SK-N-SH (cell line): ENCODE results near the gene HBA1. TPM values are rescaled to one million over a fixed set of nuclear protein-coding genes. Genes with fewer than 3 reads are reported as not detected.

Source experiments
- CTCF ChIA-PET: fragments of 300-600, 350-600 bp; formaldehyde crosslinking; extraction: SDS; loops from one replicate; lab custom pipeline; 2021; lab: Yijun Ruan, JAX
- POLR2A ChIA-PET: fragments of 350-600 bp; sonication (Branson Sonifier 250); formaldehyde crosslinking; extraction: SDS; loops from one replicate; lab custom pipeline; 2020; ENCODE audit warnings: antibody characterized with exemption, inconsistent platforms; lab: Yijun Ruan, JAX
- DNase-seq: peaks from one replicate; pipeline ENCODE4 v3.0.0; 2012
- H2AFZ ChIP-seq: fragments of 200-600 bp; sonication (generic); 2 replicates; pipeline ENCODE4 v1.8.1; 2016; ENCODE audit warnings: antibody characterized with exemption, mild to moderate bottlenecking, low read depth
- H3F3A ChIP-seq: fragments of 200-600 bp; sonication (generic); replicated peaks from 2 replicates; pipeline ENCODE3; 2016; ENCODE audit warnings: antibody characterized with exemption, mild to moderate bottlenecking; ENCODE audit not compliant: insufficient read depth
- H3K27ac ChIP-seq, 2 experiments: fragments of 200-500 bp in 1 of 2; fragments of 200-600 bp in 1 of 2; sonication (Bioruptor generic) in 1 of 2; sonication (generic), shearing (Covaris generic) in 1 of 2; 2 replicates each; pipeline versions ENCODE4 v1.5.1 to v1.6.1; 2014 to 2016; ENCODE audit warnings: low read depth in 2 of 2, inconsistent platforms in 1 of 2, low read length in 1 of 2, mild to moderate bottlenecking in 1 of 2, mixed read lengths in 1 of 2
- H3K27me3 ChIP-seq: fragments of 200-600 bp; sonication (generic), shearing (Covaris generic); 2 replicates; pipeline ENCODE4 v1.6.1; 2016; ENCODE audit warnings: mixed run types; ENCODE audit not compliant: insufficient read depth
- H3K36me3 ChIP-seq, 2 experiments: fragments of 200-500 bp in 1 of 2; fragments of 200-600 bp in 1 of 2; sonication (Bioruptor generic) in 1 of 2; sonication (generic) in 1 of 2; replicated peaks in 1 of 2; 2 replicates each; pipeline versions ENCODE3 to v1.5.1; 2014 to 2016; ENCODE audit warnings: low read length in 1 of 2, mild to moderate bottlenecking in 1 of 2; ENCODE audit not compliant: insufficient read depth in 2 of 2, control insufficient read depth in 1 of 2
- H3K4me1 ChIP-seq, 2 experiments: fragments of 200-500 bp in 1 of 2; fragments of 200-600 bp in 1 of 2; sonication (Bioruptor generic) in 1 of 2; sonication (generic), shearing (Covaris generic) in 1 of 2; 2 replicates each; pipeline versions ENCODE4 v1.5.1 to v1.6.1; 2014 to 2016; ENCODE audit warnings: low read depth in 1 of 2, low read length in 1 of 2, mixed run types in 1 of 2; ENCODE audit not compliant: insufficient read depth in 2 of 2, control insufficient read depth in 1 of 2
- H3K4me2 ChIP-seq: fragments of 200-600 bp; sonication (generic), shearing (Covaris generic); 2 replicates; pipeline ENCODE4 v1.6.1; 2017; ENCODE audit warnings: mixed run types
- H3K4me3 ChIP-seq, 2 experiments: fragments of 200-500 bp in 1 of 2; fragments of 200-600 bp in 1 of 2; sonication (Bioruptor generic) in 1 of 2; sonication (generic), shearing (Covaris generic) in 1 of 2; 2 replicates each; pipeline versions ENCODE4 v1.5.1 to v1.8.1; 2014 to 2016; ENCODE audit warnings: low read depth in 2 of 2, inconsistent platforms in 1 of 2, low read length in 1 of 2, mild to moderate bottlenecking in 1 of 2, mixed read lengths in 1 of 2, moderate library complexity in 1 of 2
- H3K79me2 ChIP-seq: fragments of 200-600 bp; sonication (generic); 2 replicates; pipeline ENCODE4 v1.8.1; 2017; ENCODE audit warnings: mild to moderate bottlenecking; ENCODE audit not compliant: insufficient read depth
- H3K9ac ChIP-seq: fragments of 200-600 bp; sonication (generic); 2 replicates; pipeline ENCODE4 v1.6.1; 2017; ENCODE audit warnings: mixed run types
- H3K9me2 ChIP-seq: fragments of 200-600 bp; sonication (generic); 2 replicates; pipeline ENCODE4 v1.6.1; 2017; ENCODE audit warnings: mixed run types
- H3K9me3 ChIP-seq: fragments of 200-600 bp; sonication (generic); 2 replicates; pipeline ENCODE4 v1.6.1; 2017; ENCODE audit warnings: mixed run types, mild to moderate bottlenecking, moderate library complexity
- H4K20me1 ChIP-seq: fragments of 200-600 bp; sonication (generic); 2 replicates; pipeline ENCODE4 v1.6.1; 2017; ENCODE audit warnings: mild to moderate bottlenecking, mixed run types; ENCODE audit not compliant: insufficient read depth
- CHD2 ChIP-seq: fragments of 150-350 bp; IDR thresholded peaks from 2 replicates; pipeline ENCODE4 v1.6.1; 2018; ENCODE audit warnings: low read length; ENCODE audit not compliant: partially characterized antibody
- EZH2phosphoT487 ChIP-seq: fragments of 200-600 bp; sonication (generic); IDR thresholded peaks from 2 replicates; pipeline ENCODE4 v1.6.1; 2017; ENCODE audit warnings: low read depth, mixed run types, mild to moderate bottlenecking, antibody characterized with exemption, moderate library complexity, borderline replicate concordance
- FOXJ3 ChIP-seq: sonication (generic); formaldehyde crosslinking; IDR thresholded peaks from 2 replicates; pipeline ENCODE4 v1.5.1; 2020; ENCODE audit warnings: mild to moderate bottlenecking, missing genetic modification reagents
- FOXM1 ChIP-seq: IDR thresholded peaks from 2 replicates; pipeline ENCODE4 v1.4.0; 2012; ENCODE audit warnings: low read depth, mild to moderate bottlenecking
- GABPA ChIP-seq: IDR thresholded peaks from 2 replicates; pipeline ENCODE4 v1.4.0; 2012; ENCODE audit warnings: low read depth, mild to moderate bottlenecking
- JUND ChIP-seq: IDR thresholded peaks from 2 replicates; pipeline ENCODE4 v1.4.0; 2012
- MAX ChIP-seq: IDR thresholded peaks from 2 replicates; pipeline ENCODE4 v1.4.0; 2012; ENCODE audit warnings: low read depth
- MXI1 ChIP-seq: IDR thresholded peaks from 2 replicates; pipeline ENCODE4 v1.6.1; 2012; ENCODE audit warnings: mild to moderate bottlenecking, low read depth, low read length, improper control_type of control experiment
- NFIC ChIP-seq: IDR thresholded peaks from 2 replicates; pipeline ENCODE4 v1.4.0; 2012; ENCODE audit warnings: borderline replicate concordance
- NRF1 ChIP-seq: IDR thresholded peaks from 2 replicates; pipeline ENCODE4 v1.6.1; 2012; ENCODE audit warnings: low read depth, mild to moderate bottlenecking, low read length
- PBX3 ChIP-seq: IDR thresholded peaks from 2 replicates; pipeline ENCODE4; 2012
- POLR2AphosphoS5 ChIP-seq: IDR thresholded peaks from 2 replicates; pipeline ENCODE4 v1.6.1; 2012; ENCODE audit warnings: low read depth, low read length
- RAD21 ChIP-seq: IDR thresholded peaks from 2 replicates; pipeline ENCODE4 v1.6.1; 2012; ENCODE audit warnings: mild to moderate bottlenecking, low read length
- RCOR1 ChIP-seq: fragments of 150-350 bp; IDR thresholded peaks from 2 replicates; pipeline ENCODE4 v1.6.1; 2017; ENCODE audit warnings: antibody characterized with exemption, low read length
- TAF1 ChIP-seq: IDR thresholded peaks from 2 replicates; pipeline ENCODE4 v1.6.1; 2012; ENCODE audit warnings: low read depth, mild to moderate bottlenecking, low read length, moderate library complexity, borderline replicate concordance
- TEAD4 ChIP-seq: IDR thresholded peaks from 2 replicates; pipeline ENCODE4 v1.4.0; 2012; ENCODE audit warnings: mild to moderate bottlenecking, borderline replicate concordance; ENCODE audit not compliant: insufficient read depth
- YY1 ChIP-seq: IDR thresholded peaks from 2 replicates; pipeline ENCODE4 v1.4.0; 2012; ENCODE audit warnings: low read depth, mild to moderate bottlenecking
- ZBTB33 ChIP-seq: IDR thresholded peaks from 2 replicates; pipeline ENCODE4 v1.4.0; 2012; ENCODE audit warnings: low read depth, borderline replicate concordance
- WGBS: methylation state at CpG from one replicate; pipeline ENCODE4 v1.1.6; 2017; ENCODE audit warnings: low lambda C conversion rate; 5-methylcytosine and 5-hydroxymethylcytosine counted together
- polyA plus RNA-seq, 3 experiments: library from polyadenylated mRNA; depleted of rRNA; stranded (reverse); fragments of >200 nt; gene quantifications; 2 replicates each; pipeline ENCODE4 v1.2.3, GENCODE V29; 2012

The HBA1 gene
- polyA plus RNA-seq, 1 of the 3 experiments (the other 2 are of a cell fraction), result not detected

GRCh38 chr16:193441-193840 lies 17.0 kb downstream of the HBA1 start:
- H3K4me1 ChIP-seq, result no peaks in the 10 kb centered on the region
- H3F3A ChIP-seq, result peaks cover 13% of the 10 kb centered on the region
- H3K27me3 ChIP-seq, result no peaks in the 10 kb centered on the region
- peaks cover 8% of the 10 kb centered on the region; the same call in 1 of the 2 replicates for H3K79me2 ChIP-seq
- H3K4me3 ChIP-seq, result no peak overlapping the region
- POLR2A ChIA-PET, result no interaction called here
- H3K36me3 ChIP-seq, result peaks cover 51 to 61% of the 10 kb centered on the region in 2 experiments
- H3K9me3 ChIP-seq, result no peaks in the 10 kb centered on the region
- H4K20me1 ChIP-seq, result peaks cover 9% of the 10 kb centered on the region; the same call in 1 of the 2 replicates
- H3K4me2 ChIP-seq, result no peak overlapping the region
- no peak overlapping the region for H3K9ac ChIP-seq
- no peak overlapping the region for H3K27ac ChIP-seq
- no peak for TF ChIP-seq TAF1
- no peak for TF ChIP-seq ZBTB33
- TF ChIP-seq, all 33 proteins: peak for 0
- WGBS, result 96% methylated on average over 15 of the region's 15 CpGs
- no peak for DNase-seq
- CTCF ChIA-PET, result interaction anchor here (1.2 to 4.9 kb wide), 2 partner anchors 12 to 128 kb away, joined by 5 to 44 read pairs; partner anchors contain the start of gene HBQ1
- Histone ChIP-seq H2AFZ (no peak overlapping the region), H3K9me2 (no peaks in the 10 kb centered on the region)

- Histone ChIP-seq H3K9me3 (no peaks in the 10 kb centered on the region), H3K9me2 (no peaks in the 10 kb centered on the region), H4K20me1 (peaks cover 9% of the 10 kb centered on the region; the same call in 1 of the 2 replicates), H3K4me3 (no peak overlapping the region), H3K27ac (no peak overlapping the region)
- no peak for TF ChIP-seq TEAD4
- no peak for TF ChIP-seq EZH2phosphoT487
- no peak for TF ChIP-seq NRF1
- TF ChIP-seq PBX3, result no peak
- TF ChIP-seq TAF1, result no peak
- TF ChIP-seq JUND, result no peak
- no peak for TF ChIP-seq NFIC
- no peak for TF ChIP-seq YY1
- TF ChIP-seq CHD2, result no peak
- TF ChIP-seq POLR2AphosphoS5, result no peak
- TF ChIP-seq FOXJ3 (CRISPR knock-in tag), result no peak
- no peak for TF ChIP-seq RAD21
- no peak for TF ChIP-seq GABPA
- TF ChIP-seq MAX, result no peak
- TF ChIP-seq FOXM1, result no peak
- TF ChIP-seq MXI1, result no peak
- no peak for TF ChIP-seq RCOR1
- TF ChIP-seq, all 33 proteins: peak for 0
- no peak overlapping the region for H3K9ac ChIP-seq
- ChIA-PET POLR2A (no interaction called here), CTCF (interaction anchor here (1.7 to 4.9 kb wide), 2 partner anchors 13 to 88 kb away, joined by 4 to 44 read pairs; partner anchors contain the start of gene HBQ1)
- WGBS, result 95% methylated on average over 6 of the region's 6 CpGs
- H3K27me3 ChIP-seq, result no peaks in the 10 kb centered on the region
- no peak overlapping the region for H2AFZ ChIP-seq
- H3K79me2 ChIP-seq, result peaks cover 14% of the 10 kb centered on the region; the same call in 1 of the 2 replicates
- peaks cover 16% of the 10 kb centered on the region for H3F3A ChIP-seq
- no peaks in the 10 kb centered on the region for H3K4me1 ChIP-seq
- no peak overlapping the region for H3K4me2 ChIP-seq
- H3K36me3 ChIP-seq, result peaks cover 54 to 58% of the 10 kb centered on the region in 2 experiments
- DNase-seq, result no peak
Observed at GRCh38 chr16:194516-194915, 18.0 kb downstream of the HBA1 start.
